ENCODE results near the gene ZMYND8.

The ZMYND8 gene

DNA sequence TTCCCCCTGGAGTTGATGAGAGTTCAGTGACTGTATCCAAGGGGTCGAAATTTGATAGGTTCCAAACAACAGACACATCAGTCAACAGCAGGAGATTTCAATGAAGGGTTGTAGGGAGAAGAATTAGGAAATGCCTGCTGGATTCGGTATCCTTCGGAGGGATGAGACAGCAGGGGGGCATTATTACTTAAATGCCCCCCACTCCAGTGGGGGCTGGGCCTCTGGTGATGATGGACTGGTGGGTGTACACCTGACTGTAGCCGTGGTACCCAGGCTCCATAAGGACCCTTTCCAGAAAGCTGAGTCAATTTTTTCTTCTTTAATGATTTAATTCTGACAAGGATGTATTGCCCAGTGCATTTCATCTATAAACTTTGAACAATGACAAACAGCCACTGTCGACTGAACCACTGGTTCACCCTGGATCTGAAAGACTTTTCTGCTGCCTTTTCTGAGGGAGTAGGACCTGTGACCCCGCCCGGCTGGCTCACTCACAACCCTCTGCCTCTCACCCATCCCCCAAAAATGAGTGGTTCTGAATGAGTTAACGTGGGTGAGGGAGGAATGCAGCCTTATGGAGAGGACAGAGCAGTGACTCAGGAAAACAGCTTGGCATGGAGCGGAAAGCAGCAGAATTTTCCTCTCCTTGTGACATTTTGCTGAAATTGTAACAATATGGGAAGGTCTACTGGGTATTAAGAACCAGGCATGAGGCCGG lies 41.0 kb downstream of the ZMYND8 start:
- DNase-seq (ENCODE audit: low read depth, low spot score), result peak; percentile 66
- no peak for TF ChIP-seq SUZ12 (IDR thresholded peaks at IDR 0.05; ENCODE audit: extremely low read depth, insufficient read depth, insufficient read length)
- TF ChIP-seq ZNF274 (IDR thresholded peaks at IDR 0.05; ENCODE audit: low read depth, low read length), result no peak
- TF ChIP-seq YY1 (IDR thresholded peaks at IDR 0.05; ENCODE audit: insufficient read depth, insufficient read length), result no peak
- no peaks in the 10 kb centered on the region for H3K9me3 ChIP-seq (ENCODE audit: insufficient read depth, low read length)
- H3K27me3 ChIP-seq (ENCODE audit: insufficient read depth, insufficient read length), result no peaks in the 10 kb centered on the region
- peaks cover 13% of the 10 kb centered on the region for H3K4me1 ChIP-seq (ENCODE audit: insufficient read depth, insufficient read length)
- H3K4me3 ChIP-seq (ENCODE audit: insufficient read length, low read depth), result no peak overlapping the region
- peaks cover 29% of the 10 kb centered on the region for H3K36me3 ChIP-seq (ENCODE audit: insufficient read depth, insufficient read length, low read length)
- H3K9ac ChIP-seq (ENCODE audit: insufficient read length, low read depth), result peak overlapping the region; percentile 52

DNA sequence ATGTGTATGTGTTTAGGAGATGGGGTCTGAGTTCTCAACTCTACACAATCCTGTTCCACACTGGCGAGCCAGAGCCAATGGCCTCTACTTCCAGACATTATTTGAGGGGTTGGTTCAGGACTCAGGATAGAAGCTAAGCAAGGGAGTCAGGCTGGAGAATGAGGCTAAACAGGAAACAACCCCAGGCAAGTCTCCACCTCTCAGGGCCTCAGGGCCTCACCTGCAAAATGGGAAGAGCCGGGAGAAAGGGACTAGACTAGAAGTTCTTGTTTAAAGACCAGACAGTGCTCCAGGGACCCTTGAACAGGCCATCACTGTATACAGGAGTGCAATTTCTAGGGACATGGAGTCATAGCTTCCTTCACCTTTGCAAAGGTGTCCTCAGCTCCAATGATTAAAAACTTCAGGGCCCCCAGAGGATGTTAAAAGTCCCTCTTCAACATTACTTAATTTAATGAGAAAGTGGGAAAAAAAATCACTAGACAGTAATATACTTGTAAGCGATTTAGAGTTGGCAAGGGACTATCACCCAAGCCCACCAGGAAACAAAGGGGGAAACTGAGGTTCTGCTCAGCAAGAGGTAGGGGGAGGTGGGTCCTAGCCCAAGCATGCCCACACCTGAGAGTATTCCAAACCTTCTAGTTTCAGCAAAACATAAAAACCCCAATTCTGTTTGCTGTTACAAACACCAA lies 41.7 kb downstream of the ZMYND8 start:
- H3K4me3 ChIP-seq (ENCODE audit: insufficient read length, low read depth), result no peak overlapping the region
- peaks cover 14% of the 10 kb centered on the region for H3K4me1 ChIP-seq (ENCODE audit: insufficient read depth, insufficient read length)
- H3K9me3 ChIP-seq (ENCODE audit: insufficient read depth, low read length), result no peaks in the 10 kb centered on the region
- no peaks in the 10 kb centered on the region for H3K27me3 ChIP-seq (ENCODE audit: insufficient read depth, insufficient read length)
- H3K36me3 ChIP-seq (ENCODE audit: insufficient read depth, insufficient read length, low read length), result peaks cover 34% of the 10 kb centered on the region
- no peak for DNase-seq (ENCODE audit: low read depth, low spot score)
- no peak overlapping the region for H3K9ac ChIP-seq (ENCODE audit: insufficient read length, low read depth)
- TF ChIP-seq YY1 (IDR thresholded peaks at IDR 0.05; ENCODE audit: insufficient read depth, insufficient read length) (no peak), SUZ12 (IDR thresholded peaks at IDR 0.05; ENCODE audit: extremely low read depth, insufficient read depth, insufficient read length) (no peak), ZNF274 (IDR thresholded peaks at IDR 0.05; ENCODE audit: low read depth, low read length) (no peak)

DNA sequence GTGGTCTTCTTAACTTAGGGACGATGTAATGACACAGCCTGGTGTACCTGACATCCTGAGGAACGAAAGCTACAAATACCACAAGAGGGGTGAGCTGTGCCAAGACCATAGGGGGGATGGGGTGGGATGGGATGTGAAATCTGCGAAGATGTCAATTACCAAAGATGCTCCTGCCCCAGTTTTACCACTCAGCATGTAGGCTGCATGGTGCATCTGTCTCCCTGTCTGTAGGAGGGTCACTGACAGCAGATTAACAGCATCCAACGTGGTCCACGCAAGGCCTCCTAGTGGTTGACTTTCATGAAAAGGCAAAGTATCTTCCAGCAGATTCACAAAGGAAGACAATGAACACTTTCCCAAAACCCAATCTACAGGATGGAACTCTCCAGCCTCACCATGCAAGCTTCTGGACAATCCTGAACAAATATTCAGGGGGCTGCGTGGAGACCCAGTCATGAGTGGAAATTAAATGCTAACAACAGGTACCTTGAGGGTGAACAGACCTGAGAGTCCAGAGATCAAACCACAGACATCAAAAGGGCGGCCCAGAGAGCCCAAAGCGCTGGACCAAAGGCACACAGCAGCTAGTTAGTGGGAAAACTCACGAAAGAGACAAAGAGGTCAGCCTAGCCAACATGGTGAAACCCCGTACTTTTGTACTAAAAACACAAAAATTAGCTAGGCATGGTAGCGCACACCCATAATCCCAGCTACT lies 44.4 kb downstream of the ZMYND8 start:
- H3K4me1 ChIP-seq (ENCODE audit: insufficient read depth, insufficient read length), result peaks cover 12% of the 10 kb centered on the region
- no peak overlapping the region for H3K4me3 ChIP-seq (ENCODE audit: insufficient read length, low read depth)
- DNase-seq (ENCODE audit: low read depth, low spot score), result no peak
- no peaks in the 10 kb centered on the region for H3K27me3 ChIP-seq (ENCODE audit: insufficient read depth, insufficient read length)
- H3K36me3 ChIP-seq (ENCODE audit: insufficient read depth, insufficient read length, low read length), result peaks cover 54% of the 10 kb centered on the region
- H3K9me3 ChIP-seq (ENCODE audit: insufficient read depth, low read length), result no peaks in the 10 kb centered on the region
- no peak overlapping the region for H3K9ac ChIP-seq (ENCODE audit: insufficient read length, low read depth)
- TF ChIP-seq ZNF274 (IDR thresholded peaks at IDR 0.05; ENCODE audit: low read depth, low read length), result no peak
- TF ChIP-seq SUZ12 (IDR thresholded peaks at IDR 0.05; ENCODE audit: extremely low read depth, insufficient read depth, insufficient read length), result no peak
- no peak for TF ChIP-seq YY1 (IDR thresholded peaks at IDR 0.05; ENCODE audit: insufficient read depth, insufficient read length)

DNA sequence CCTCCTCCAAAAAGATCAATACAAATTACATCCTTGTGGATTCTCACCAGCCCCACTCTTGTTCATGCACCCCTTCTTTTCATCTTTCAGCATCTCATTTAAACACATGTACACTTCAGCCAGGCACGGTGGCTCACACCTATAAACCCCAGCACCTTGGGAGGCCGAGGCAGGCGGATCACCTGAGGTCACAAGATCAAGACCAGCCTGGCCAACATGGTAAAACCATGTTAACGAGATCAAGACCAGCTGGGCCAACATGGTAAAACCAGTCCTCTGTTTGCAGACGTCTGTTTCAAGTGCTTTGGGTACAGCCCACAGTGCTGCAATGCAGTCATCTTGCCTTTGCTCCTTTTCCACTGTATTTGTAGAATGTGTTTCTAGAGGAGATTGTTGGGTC lies 45.3 kb downstream of the ZMYND8 start:
- Histone ChIP-seq H3K27me3 (ENCODE audit: insufficient read depth, insufficient read length) (no peaks in the 10 kb centered on the region), H3K4me3 (ENCODE audit: insufficient read length, low read depth) (no peak overlapping the region), H3K4me1 (ENCODE audit: insufficient read depth, insufficient read length) (peaks cover 7% of the 10 kb centered on the region), H3K36me3 (ENCODE audit: insufficient read depth, insufficient read length, low read length) (peaks cover 61% of the 10 kb centered on the region), H3K9me3 (ENCODE audit: insufficient read depth, low read length) (no peaks in the 10 kb centered on the region), H3K9ac (ENCODE audit: insufficient read length, low read depth) (no peak overlapping the region)
- no peak for TF ChIP-seq ZNF274 (IDR thresholded peaks at IDR 0.05; ENCODE audit: low read depth, low read length)
- TF ChIP-seq YY1 (IDR thresholded peaks at IDR 0.05; ENCODE audit: insufficient read depth, insufficient read length), result no peak
- TF ChIP-seq SUZ12 (IDR thresholded peaks at IDR 0.05; ENCODE audit: extremely low read depth, insufficient read depth, insufficient read length), result no peak
- DNase-seq (ENCODE audit: low read depth, low spot score), result no peak

DNA sequence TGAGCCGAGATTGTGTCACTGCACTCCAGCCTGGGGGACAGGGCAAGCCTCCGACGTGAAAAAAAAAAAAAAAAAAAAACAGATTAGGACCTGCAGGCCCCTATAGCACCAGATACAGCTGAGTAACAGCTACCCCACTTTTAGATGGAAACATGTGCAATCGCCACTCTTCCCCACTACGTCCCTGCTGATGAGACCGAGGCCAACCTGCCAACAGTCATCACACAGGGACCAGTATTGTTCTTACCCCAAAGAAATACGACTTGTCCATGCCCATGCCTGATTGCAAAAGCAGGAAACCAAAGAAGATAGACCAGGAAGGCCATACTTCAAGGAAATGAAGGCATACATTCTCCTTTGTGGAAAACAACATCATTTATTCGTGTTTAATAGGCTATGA lies 45.8 kb downstream of the ZMYND8 start:
- Histone ChIP-seq H3K4me3 (ENCODE audit: insufficient read length, low read depth) (no peak overlapping the region), H3K9me3 (ENCODE audit: insufficient read depth, low read length) (no peaks in the 10 kb centered on the region), H3K4me1 (ENCODE audit: insufficient read depth, insufficient read length) (peaks cover 7% of the 10 kb centered on the region), H3K27me3 (ENCODE audit: insufficient read depth, insufficient read length) (no peaks in the 10 kb centered on the region), H3K36me3 (ENCODE audit: insufficient read depth, insufficient read length, low read length) (peaks cover 66% of the 10 kb centered on the region), H3K9ac (ENCODE audit: insufficient read length, low read depth) (no peak overlapping the region)
- TF ChIP-seq ZNF274 (IDR thresholded peaks at IDR 0.05; ENCODE audit: low read depth, low read length) (no peak), SUZ12 (IDR thresholded peaks at IDR 0.05; ENCODE audit: extremely low read depth, insufficient read depth, insufficient read length) (no peak), YY1 (IDR thresholded peaks at IDR 0.05; ENCODE audit: insufficient read depth, insufficient read length) (no peak)
- no peak for DNase-seq (ENCODE audit: low read depth, low spot score)

DNA sequence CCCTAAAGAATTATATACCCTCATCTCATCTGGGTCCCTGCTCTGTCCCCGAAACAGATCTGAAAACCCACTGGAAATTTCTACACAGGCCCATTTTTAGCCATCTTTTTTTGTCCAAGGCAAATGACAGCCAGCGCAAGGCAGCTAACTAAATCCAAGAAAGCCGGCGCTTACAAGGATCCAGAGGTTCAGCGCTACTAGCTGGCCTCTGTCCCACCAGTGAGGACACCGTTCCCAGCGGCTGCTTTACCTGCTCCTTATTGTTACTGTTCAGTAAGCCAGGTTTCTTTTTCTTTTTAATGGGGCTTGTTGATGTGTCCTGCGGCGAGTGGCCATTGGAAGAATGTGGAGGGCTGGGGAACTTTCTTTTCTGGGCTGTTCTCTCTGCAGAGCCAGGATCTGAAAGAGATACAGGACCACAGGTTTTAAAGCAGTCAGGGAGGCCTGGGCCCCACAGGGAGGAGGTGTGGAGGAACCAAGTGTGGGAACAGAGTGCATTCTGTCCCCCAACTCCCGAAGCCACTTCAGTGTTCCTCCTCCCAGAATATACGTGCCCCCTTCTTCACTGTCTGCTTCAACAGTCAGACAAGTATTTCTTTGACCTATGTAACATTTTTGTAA lies 46.6 kb downstream of the ZMYND8 start:
- H3K4me1 ChIP-seq (ENCODE audit: insufficient read depth, insufficient read length), result peaks cover 7% of the 10 kb centered on the region
- DNase-seq (ENCODE audit: low read depth, low spot score), result no peak
- H3K4me3 ChIP-seq (ENCODE audit: insufficient read length, low read depth), result no peak overlapping the region
- peaks cover 71% of the 10 kb centered on the region for H3K36me3 ChIP-seq (ENCODE audit: insufficient read depth, insufficient read length, low read length)
- H3K9ac ChIP-seq (ENCODE audit: insufficient read length, low read depth), result peak overlapping the region; percentile 1
- H3K9me3 ChIP-seq (ENCODE audit: insufficient read depth, low read length), result no peaks in the 10 kb centered on the region
- H3K27me3 ChIP-seq (ENCODE audit: insufficient read depth, insufficient read length), result no peaks in the 10 kb centered on the region
- TF ChIP-seq SUZ12 (IDR thresholded peaks at IDR 0.05; ENCODE audit: extremely low read depth, insufficient read depth, insufficient read length) (no peak), ZNF274 (IDR thresholded peaks at IDR 0.05; ENCODE audit: low read depth, low read length) (no peak)

Data from NT2/D1 (cell line).